Panc1 (cell line): Measurements from ENCODE around the gene FGFBP2.

Source experiments
- CTCF ChIP-seq: fragments of 450-650 bp; IDR thresholded peaks from 2 replicates; pipeline ENCODE4 v1.5.1; 2017; ENCODE audit warnings: mild to moderate bottlenecking
- POLR2AphosphoS5 ChIP-seq: IDR thresholded peaks from 2 replicates; pipeline ENCODE4 v1.6.1; 2012; ENCODE audit warnings: mild to moderate bottlenecking, low read depth, low read length, moderate library complexity
- REST ChIP-seq, 2 experiments: IDR thresholded peaks; 2 replicates each; pipeline ENCODE4 v1.6.1; 2011 to 2012; ENCODE audit warnings: low read depth in 2 of 2, control low read depth in 1 of 2, low read length in 1 of 2, mild to moderate bottlenecking in 1 of 2, moderate library complexity in 1 of 2; ENCODE audit not compliant: insufficient read depth in 1 of 2
- SIN3A ChIP-seq: IDR thresholded peaks from 2 replicates; pipeline ENCODE4 v1.6.1; 2012; ENCODE audit warnings: low read depth, mild to moderate bottlenecking, low read length, moderate library complexity, borderline replicate concordance; ENCODE audit not compliant: insufficient read depth
- TCF7L2 ChIP-seq: IDR thresholded peaks from 2 replicates; pipeline ENCODE4 v1.6.1; 2011; ENCODE audit warnings: mild to moderate bottlenecking, low read depth, low read length, inconsistent platforms

- TF ChIP-seq CTCF (no peak), REST (IDR thresholded peaks at IDR 0.05; ENCODE audit: insufficient read depth in 1 of 2, low read depth in 2 of 2, low read length in 1 of 2) (no peak), POLR2AphosphoS5 (no peak), SIN3A (no peak), TCF7L2 (no peak)
These were observed 33.4 kb downstream of the FGFBP2 start for GRCh38 chr4:15929540-15929939.
